HG03354 (cell line): ENCODE results near the gene MAN1C1.

ENCODE experiments used
- ATAC-seq: cut with Tn5 transposase; IDR thresholded peaks from one replicate; pipeline ENCODE4 v1.9.1; 2021; ENCODE audit warnings: mild to moderate bottlenecking; ENCODE audit not compliant: unreplicated experiment, poor library complexity, severe bottlenecking

The MAN1C1 gene

GRCh38 chr1:25769625-25770383, 153.2 kb downstream of the MAN1C1 start:
- no peak for ATAC-seq

- no peak for ATAC-seq
Measured at GRCh38 chr1:25770541-25771220, 154.1 kb downstream of the MAN1C1 start.

GRCh38 chr1:25771221-25772114, 154.9 kb downstream of the MAN1C1 start:
- no peak for ATAC-seq

- no peak for ATAC-seq
Measured at GRCh38 chr1:25772164-25772563, 155.6 kb downstream of the MAN1C1 start.

- ATAC-seq, result no peak
Measured at GRCh38 chr1:25772692-25773245, 156.2 kb downstream of the MAN1C1 start.

- ATAC-seq, result no peak
Measured at GRCh38 chr1:25773441-25774125, 157.0 kb downstream of the MAN1C1 start.

GRCh38 chr1:25774206-25774803, 157.7 kb downstream of the MAN1C1 start:
- no peak for ATAC-seq

- ATAC-seq, result peak; percentile 67
Measured at GRCh38 chr1:25774921-25775771, 158.6 kb downstream of the MAN1C1 start.

GRCh38 chr1:25779388-25779787, 162.8 kb downstream of the MAN1C1 start:
- ATAC-seq, result no peak

- ATAC-seq, result no peak
Measured at GRCh38 chr1:25779894-25780293, 163.3 kb downstream of the MAN1C1 start.

- no peak for ATAC-seq
Measured at GRCh38 chr1:25780318-25781129, 163.9 kb downstream of the MAN1C1 start.

- ATAC-seq, result no peak
Measured at GRCh38 chr1:25781130-25781433, 164.5 kb downstream of the MAN1C1 start.

- no peak for ATAC-seq
Measured at GRCh38 chr1:25782608-25783201, 166.1 kb downstream of the MAN1C1 start.

- ATAC-seq, result no peak
Measured at GRCh38 chr1:25784575-25785051, 168.0 kb downstream of the MAN1C1 start.

GRCh38 chr1:25785333-25786067, 168.9 kb downstream of the MAN1C1 start:
- ATAC-seq, result no peak
